ENCODE results near the gene ZCCHC17.

DNA sequence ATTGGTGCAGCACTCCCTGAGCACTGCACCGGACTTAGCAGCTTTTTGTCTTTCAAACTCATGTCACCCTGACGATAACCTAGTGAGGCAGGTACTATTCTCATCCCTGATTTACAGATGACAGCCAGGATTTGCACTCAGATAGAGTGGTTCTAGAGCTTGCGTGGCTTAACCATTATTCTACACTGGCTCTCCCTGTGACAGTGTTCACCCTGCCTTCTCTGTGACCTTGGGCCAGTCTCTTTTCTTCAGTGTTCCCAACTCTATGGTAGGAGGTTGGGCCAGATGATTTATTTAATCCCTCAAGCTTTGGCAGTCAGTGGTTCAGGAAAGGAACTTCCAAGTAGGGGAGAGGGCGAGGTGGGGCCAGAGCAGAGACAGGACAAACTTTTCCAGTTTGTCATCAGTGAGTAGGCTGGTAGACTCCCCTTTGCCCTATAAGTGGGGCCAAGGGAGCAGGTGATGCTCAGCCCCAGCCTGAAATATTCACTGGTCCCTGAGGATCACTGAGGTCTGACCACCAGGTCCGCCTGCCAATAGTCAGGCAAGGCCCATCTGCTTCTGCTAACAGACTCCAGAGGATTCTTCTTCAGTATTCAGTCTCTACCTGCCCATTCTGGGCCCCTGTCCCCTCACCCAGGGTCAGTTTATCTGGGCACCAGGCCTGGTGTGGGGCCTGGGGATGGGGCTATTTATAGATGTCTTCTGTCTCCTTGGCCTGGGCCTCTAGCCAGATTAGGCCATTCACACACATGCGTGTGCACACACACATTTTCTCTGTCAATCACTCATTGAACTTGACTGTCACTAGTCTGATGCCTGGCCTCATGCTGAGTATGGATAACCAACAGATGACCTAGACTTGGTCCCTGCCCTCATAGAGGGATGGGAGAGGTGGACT, 84.8 kb downstream of the ZCCHC17 start:
- TF ChIP-seq, protein P1, sequence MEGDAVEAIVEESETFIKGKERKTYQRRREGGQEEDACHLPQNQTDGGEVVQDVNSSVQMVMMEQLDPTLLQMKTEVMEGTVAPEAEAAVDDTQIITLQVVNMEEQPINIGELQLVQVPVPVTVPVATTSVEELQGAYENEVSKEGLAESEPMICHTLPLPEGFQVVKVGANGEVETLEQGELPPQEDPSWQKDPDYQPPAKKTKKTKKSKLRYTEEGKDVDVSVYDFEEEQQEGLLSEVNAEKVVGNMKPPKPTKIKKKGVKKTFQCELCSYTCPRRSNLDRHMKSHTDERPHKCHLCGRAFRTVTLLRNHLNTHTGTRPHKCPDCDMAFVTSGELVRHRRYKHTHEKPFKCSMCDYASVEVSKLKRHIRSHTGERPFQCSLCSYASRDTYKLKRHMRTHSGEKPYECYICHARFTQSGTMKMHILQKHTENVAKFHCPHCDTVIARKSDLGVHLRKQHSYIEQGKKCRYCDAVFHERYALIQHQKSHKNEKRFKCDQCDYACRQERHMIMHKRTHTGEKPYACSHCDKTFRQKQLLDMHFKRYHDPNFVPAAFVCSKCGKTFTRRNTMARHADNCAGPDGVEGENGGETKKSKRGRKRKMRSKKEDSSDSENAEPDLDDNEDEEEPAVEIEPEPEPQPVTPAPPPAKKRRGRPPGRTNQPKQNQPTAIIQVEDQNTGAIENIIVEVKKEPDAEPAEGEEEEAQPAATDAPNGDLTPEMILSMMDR (conservative IDR thresholded peaks at IDR 0.05 in 1 of 2, IDR thresholded peaks at IDR 0.05 in 1 of 2; ENCODE audit: extremely low read depth in 1 of 2, insufficient read depth in 1 of 2, low read depth in 1 of 2, low read length in 2 of 2): no peak
- no peak for TF ChIP-seq EZH2 (IDR thresholded peaks at IDR 0.05; ENCODE audit: borderline replicate concordance, low read length)

Measured in mammary epithelial cell (primary cell).